HepG2 (cell line): Measurements from ENCODE around the gene REPIN1. TPM values are rescaled to one million over a fixed set of nuclear protein-coding genes. Genes with fewer than 3 reads are reported as not detected.

ENCODE experiments used
- ATAC-seq: fragments of 200-7000 bp; cut with Tn5 transposase; 3 replicates; pipeline ENCODE4 v1.9.1; 2020; ENCODE audit warnings: mild to moderate bottlenecking, moderate library complexity
- BruUV-seq: library from RNA; stranded (reverse); fragments of 400-500 nt; replicated peaks from 2 replicates; lab custom pipeline; 2021; lab: Mats Ljungman, UMichigan
- CTCF ChIA-PET: fragments of 300-600 bp; formaldehyde crosslinking; extraction: SDS; loops from one replicate; lab custom pipeline; 2021; ENCODE audit warnings: low total read pairs, inconsistent platforms, low intra/inter-chr PET ratio; lab: Yijun Ruan, JAX
- POLR2A ChIA-PET: fragments of 350-600 bp; sonication (Branson Sonifier 250); formaldehyde crosslinking; loops from one replicate; lab custom pipeline; 2020; ENCODE audit warnings: antibody characterized with exemption, inconsistent platforms; lab: Yijun Ruan, JAX
- DNase-seq: peaks from one replicate; pipeline ENCODE4 v3.0.0-alpha.2; 2015; ENCODE audit warnings: low spot score
- FAIRE-seq: peaks from 3 replicates; lab custom pipeline; 2011; peaks lifted over from hg19 to GRCh38; lab: Jason Lieb, UNC
- H2AFZ ChIP-seq: one replicate; pipeline ENCODE4 v1.6.1; 2011; ENCODE audit warnings: low read length, inconsistent platforms
- H3K27ac ChIP-seq: fragments of 300-600 bp; 3 replicates; pipeline ENCODE4 v1.8.0; 2011; ENCODE audit warnings: mixed run types, mild to moderate bottlenecking, mixed read lengths, low read length, inconsistent platforms; ENCODE audit not compliant: insufficient read depth; ENCODE audit errors: extremely low read length
- H3K27me3 ChIP-seq, 2 experiments: fragments of 200-600 bp in 1 of 2; 2 replicates in 1 of 2; 3 replicates in 1 of 2; pipeline versions ENCODE4 v1.6.0 to v1.8.0; 2011; ENCODE audit warnings: low read length in 2 of 2, mild to moderate bottlenecking in 2 of 2, moderate library complexity in 2 of 2, inconsistent platforms in 1 of 2; ENCODE audit not compliant: insufficient read depth in 2 of 2, control insufficient read depth in 1 of 2
- H3K36me3 ChIP-seq, 2 experiments: fragments of 200-600 bp in 1 of 2; replicated peaks in 1 of 2; 2 replicates in 1 of 2; 3 replicates in 1 of 2; pipeline versions ENCODE4 v1.5.1 to v1.8.0; 2011; ENCODE audit warnings: low read length in 2 of 2, inconsistent platforms in 1 of 2; ENCODE audit not compliant: insufficient read depth in 2 of 2, control insufficient read depth in 1 of 2
- H3K4me1 ChIP-seq: 2 replicates; pipeline ENCODE4 v1.5.1; 2012; ENCODE audit warnings: low read length, inconsistent platforms; ENCODE audit not compliant: insufficient read depth
- H3K4me2 ChIP-seq: 2 replicates; pipeline ENCODE4 v1.6.0; 2011; ENCODE audit warnings: low read depth, low read length, inconsistent platforms
- H3K4me3 ChIP-seq, 3 experiments: fragments of 200-600 bp in 1 of 3; sonication (generic), shearing (Covaris generic) in 1 of 3; replicated peaks in 1 of 3; 2 replicates each; pipeline ENCODE4 v1.5.1; 2011 to 2016; ENCODE audit warnings: low read length in 3 of 3, inconsistent platforms in 2 of 3, low read depth in 2 of 3, mild to moderate bottlenecking in 2 of 3, control low read depth in 1 of 3, mixed read lengths in 1 of 3; ENCODE audit not compliant: insufficient read depth in 1 of 3
- H3K79me2 ChIP-seq: one replicate; pipeline ENCODE4 v1.6.1; 2011; ENCODE audit warnings: low read length, inconsistent platforms; ENCODE audit not compliant: insufficient read depth
- H3K9ac ChIP-seq: 2 replicates; pipeline ENCODE4 v1.6.0; 2011; ENCODE audit warnings: mild to moderate bottlenecking, low read depth, low read length, inconsistent platforms; ENCODE audit not compliant: insufficient read depth
- H3K9me3 ChIP-seq: 2 replicates; pipeline ENCODE4 v1.5.1; 2012; ENCODE audit warnings: mild to moderate bottlenecking, low read length
- H4K20me1 ChIP-seq: 2 replicates; pipeline ENCODE4 v1.6.0; 2011; ENCODE audit warnings: inconsistent platforms, mild to moderate bottlenecking, low read length, moderate library complexity; ENCODE audit not compliant: insufficient read depth
- CEBPB ChIP-seq: IDR thresholded peaks from 2 replicates; pipeline ENCODE4 v1.6.1; 2011; ENCODE audit warnings: low read depth, low read length, improper control_type of control experiment, borderline replicate concordance
- HNRNPH1 ChIP-seq: fragments of 200-400 bp; formaldehyde crosslinking; optimal IDR thresholded peaks from 2 replicates; pipeline ENCODE3; 2017; ENCODE audit warnings: mild to moderate bottlenecking, low read depth, low read length
- IRF9 ChIP-seq: sonication (generic); formaldehyde crosslinking; IDR thresholded peaks from 2 replicates; pipeline ENCODE4 v1.8.0; 2022; ENCODE audit warnings: missing genetic modification reagents, mild to moderate bottlenecking, borderline replicate concordance
- ISX ChIP-seq: sonication (generic); formaldehyde crosslinking; conservative IDR thresholded peaks from 2 replicates; pipeline ENCODE4 v1.5.0; 2020; ENCODE audit warnings: missing genetic modification reagents
- NR3C1 ChIP-seq: sonication (generic); formaldehyde crosslinking; IDR thresholded peaks from 2 replicates; pipeline ENCODE4 v1.4.0; 2020; ENCODE audit warnings: missing genetic modification reagents
- POGK ChIP-seq: sonication (generic); formaldehyde crosslinking; conservative IDR thresholded peaks from 2 replicates; pipeline ENCODE4 v1.8.0; 2022; ENCODE audit warnings: mild to moderate bottlenecking, moderate library complexity, missing genetic modification reagents
- SKI ChIP-seq: fragments of 450-650 bp; IDR thresholded peaks from one replicate; pipeline ENCODE4 v1.6.1; 2018; ENCODE audit warnings: mild to moderate bottlenecking; ENCODE audit not compliant: partially characterized antibody
- SP2 ChIP-seq: sonication (generic); formaldehyde crosslinking; IDR thresholded peaks from 2 replicates; pipeline ENCODE4 v1.5.1; 2020; ENCODE audit warnings: mild to moderate bottlenecking, missing genetic modification reagents
- SSRP1 ChIP-seq: IDR thresholded peaks from 2 replicates; pipeline ENCODE4 v1.6.1; 2016; ENCODE audit warnings: control low read depth
- YEATS2 ChIP-seq: sonication (generic); formaldehyde crosslinking; IDR thresholded peaks from 2 replicates; pipeline ENCODE4 v1.4.0; 2020; ENCODE audit warnings: missing genetic modification reagents, borderline replicate concordance
- ZBTB20 ChIP-seq: sonication (generic); formaldehyde crosslinking; IDR thresholded peaks from 2 replicates; pipeline ENCODE4 v1.8.1; 2023; ENCODE audit warnings: missing genetic modification reagents, low read depth, mild to moderate bottlenecking, borderline replicate concordance
- ZNF12 ChIP-seq: sonication (generic); formaldehyde crosslinking; IDR thresholded peaks from 2 replicates; pipeline ENCODE4 v1.5.0; 2020; ENCODE audit warnings: missing genetic modification reagents
- ZNF121 ChIP-seq: sonication (generic); formaldehyde crosslinking; IDR thresholded peaks from 2 replicates; pipeline ENCODE4 v1.5.0; 2020; ENCODE audit warnings: mild to moderate bottlenecking, missing genetic modification reagents
- ZNF232 ChIP-seq: sonication (generic); formaldehyde crosslinking; IDR thresholded peaks from 2 replicates; pipeline ENCODE4 v1.4.0; 2020; ENCODE audit warnings: missing genetic modification reagents, borderline replicate concordance
- ZNF350 ChIP-seq: sonication (generic); formaldehyde crosslinking; IDR thresholded peaks from 2 replicates; pipeline ENCODE4 v1.4.0; 2020; ENCODE audit warnings: mild to moderate bottlenecking, low read depth, missing genetic modification reagents, borderline replicate concordance
- ZNF432 ChIP-seq: sonication (generic); formaldehyde crosslinking; IDR thresholded peaks from 2 replicates; pipeline ENCODE4 v1.5.0; 2020; ENCODE audit warnings: missing genetic modification reagents, mild to moderate bottlenecking, borderline replicate concordance
- ZNF570 ChIP-seq: sonication (generic); formaldehyde crosslinking; IDR thresholded peaks from 2 replicates; pipeline ENCODE4 v1.4.0; 2020; ENCODE audit warnings: mild to moderate bottlenecking, missing genetic modification reagents, borderline replicate concordance
- WGBS: methylation state at CpG from one replicate; pipeline ENCODE4 v1.1.6; 2017; ENCODE audit warnings: low lambda C conversion rate; 5-methylcytosine and 5-hydroxymethylcytosine counted together
- in situ Hi-C: cut with HindIII; loops from 2 replicates; pipeline ENCODE4 v1.10.0; 2017; ENCODE audit warnings: low pct_unique_long_range_greater_than_20kb; ENCODE audit not compliant: extremely low pct_ligation_motif_present
- intact Hi-C: fragments of 100-400 bp; cut with micrococcal nuclease; formaldehyde crosslinking; loops from one replicate; pipeline ENCODE4 v1.10.0; 2022; ENCODE audit not compliant: unreplicated experiment
- polyA plus RNA-seq, 8 experiments: library from polyadenylated mRNA; depleted of rRNA in 3 of 8; stranded (reverse) in 7 of 8; unstranded in 1 of 8; fragments of >200 nt; fragmentation: Illumina TruSeq in 4 of 8; extraction: Trizol in 4 of 8; gene quantifications; 2 replicates each; pipeline versions ENCODE4 v1.2.1 to v1.2.3, GENCODE V29; 2011 to 2016; ENCODE audit warnings: low read depth in 4 of 8, missing spikeins in 1 of 8, mixed read lengths in 1 of 8; ENCODE audit not compliant: insufficient read depth in 1 of 8
- total RNA-seq, 5 experiments: library from RNA; depleted of rRNA; stranded (reverse); fragments of >200 nt; fragmentation: Illumina TruSeq; extraction: Trizol; gene quantifications; 2 replicates each; pipeline ENCODE4 v1.2.3, GENCODE V29; 2016; ENCODE audit warnings: low read depth in 1 of 5

REPIN1 gene
- total and polyA plus RNA-seq, 2 of the 13 experiments (the other 11 are each of a cell fraction or from before 2014, with no cell fraction given) = 69.9 to 108 TPM

- ATAC-seq = peak; percentile 23
- intact Hi-C loops = loop anchor here (1.0 kb wide), 1 partner anchor 19 kb away; no protein-coding TSS in a partner anchor
- TF ChIP-seq ZNF570 (CRISPR knock-in tag) (no peak), ZNF350 (CRISPR knock-in tag) (no peak), ZBTB20 (CRISPR knock-in tag) (no peak), ZNF12 (CRISPR knock-in tag) (peak; percentile 79; the same call in 1 of the 2 replicates), NR3C1 (no peak), CEBPB (0 out of 2 replicates have a peak, but pooled peaks have one; percentile 31), ZNF432 (no peak), IRF9 (CRISPR knock-in tag) (no peak), ZNF232 (no peak), ZNF121 (CRISPR knock-in tag) (no peak), SP2 (CRISPR knock-in tag) (no peak), SSRP1 (CRISPR knock-in tag) (peak; percentile 45; the same call in 1 of the 2 replicates), ISX (no peak), HNRNPH1 (no peak), POGK (no peak), YEATS2 (no peak), SKI (no peak)
Measured at GRCh38 chr7:150370612-150371071, 2.0 kb downstream of the REPIN1 start.

More at GRCh38 chr7:150370612-150371071, 2.0 kb downstream of the REPIN1 start:
- Histone ChIP-seq H2AFZ (no peak overlapping the region), H3K27me3 (no peaks in the 10 kb centered on the region), H3K4me3 (peak overlapping the region; percentile 68 to 84 (median 82); a peak in 4 of 6 replicates), H3K4me2 (peak overlapping the region; percentile 99), H3K9me3 (no peaks in the 10 kb centered on the region), H3K79me2 (peaks cover 38% of the 10 kb centered on the region), H3K9ac (peak overlapping the region; percentile 95), H3K4me1 (peaks cover 57% of the 10 kb centered on the region), H4K20me1 (peaks cover 8% of the 10 kb centered on the region; the same call in 1 of the 2 replicates), H3K27ac (peak overlapping the region; percentile 100), H3K36me3 (peaks cover 5 to 27% of the 10 kb centered on the region in 2 experiments; a peak in 4 of 5 replicates)
- in situ Hi-C loops = no loop called here
- peak; percentile 62 for FAIRE-seq
- no TSS peak for BruUV-seq
- CTCF ChIA-PET = no interaction called here
- POLR2A ChIA-PET = interaction anchor here (0.6 to 6.8 kb wide), 13 partner anchors 8 to 532 kb away, joined by 3 to 141 read pairs (median 31); partner anchors contain the start of genes ACTR3C, LRRC61, RARRES2 and ZNF775
- 53% methylated on average over 3 of the region's 3 CpGs for WGBS
- DNase-seq = peak; percentile 55
